Activated CD4-positive, alpha-beta T cell treated with anti-CD3 and anti-CD28 coated beads, Interleukin-2, amount 10 ng/mL, durations not matched to agents 24 days and 14 days (primary cell): ENCODE measurements around the gene EYA4. TPM values are rescaled to one million over a fixed set of nuclear protein-coding genes. Genes with fewer than 3 reads are reported as not detected.
"Not testable (repeated sequence)": the region's sequence is repeated elsewhere in the genome, so short reads cannot be mapped to it uniquely, and the experiment has no call there.

Source experiments
- DNase-seq: peaks from one replicate; pipeline ENCODE4 v3.0.0; 2022
- H3K27ac Mint-ChIP-seq: one replicate; pipeline ENCODE4 v1.8.0; 2022; ENCODE audit warnings: mild to moderate bottlenecking, mixed read lengths
- H3K27me3 Mint-ChIP-seq: one replicate; pipeline ENCODE4 v1.8.0; 2022; ENCODE audit warnings: mixed read lengths
- H3K36me3 Mint-ChIP-seq: one replicate; pipeline ENCODE4 v1.8.0; 2022; ENCODE audit warnings: low read depth, mild to moderate bottlenecking, mixed read lengths
- H3K4me1 Mint-ChIP-seq: one replicate; pipeline ENCODE4 v1.8.0; 2021; ENCODE audit warnings: mixed read lengths
- H3K4me3 Mint-ChIP-seq: one replicate; pipeline ENCODE4 v1.8.0; 2022; ENCODE audit warnings: mild to moderate bottlenecking, moderate library complexity, mixed read lengths
- H3K9me3 Mint-ChIP-seq: one replicate; pipeline ENCODE4 v1.8.0; 2021; ENCODE audit warnings: mixed read lengths
- intact Hi-C: fragments of 100-400 bp; cut with micrococcal nuclease; formaldehyde crosslinking; loops from one replicate; pipeline ENCODE4 v1.15.1; 2023
- total RNA-seq: library from RNA; stranded (reverse); gene quantifications from 2 replicates; pipeline ENCODE4 v1.2.3, GENCODE V29; 2022

The EYA4 gene
- total RNA-seq, 1 donor from 2014 or later: not detected

GRCh38 chr6:133548423-133549159 lies 307.4 kb downstream of the EYA4 start:
- Mint-ChIP-seq H3K36me3 (no peaks in the 10 kb centered on the region), H3K4me3 (no peak overlapping the region), H3K4me1 (no peaks in the 10 kb centered on the region), H3K27ac (no peak overlapping the region), H3K27me3 (no peaks in the 10 kb centered on the region), H3K9me3 (no peaks in the 10 kb centered on the region)
- intact Hi-C loops: no loop called here
- DNase-seq: peak; percentile 14

GRCh38 chr6:133549371-133549801 lies 308.2 kb downstream of the EYA4 start:
- no peaks in the 10 kb centered on the region for H3K4me1 Mint-ChIP-seq
- intact Hi-C loops: no loop called here
- H3K27me3 Mint-ChIP-seq: no peaks in the 10 kb centered on the region
- H3K9me3 Mint-ChIP-seq: no peaks in the 10 kb centered on the region
- DNase-seq: peak; percentile 25
- no peak overlapping the region for H3K4me3 Mint-ChIP-seq
- H3K36me3 Mint-ChIP-seq: no peaks in the 10 kb centered on the region
- no peak overlapping the region for H3K27ac Mint-ChIP-seq

- intact Hi-C loops: loop anchor here (5.0 to 10.0 kb wide), 4 partner anchors 365 to 1018 kb away; no protein-coding TSS in a partner anchor
- Mint-ChIP-seq H3K27ac (no peak overlapping the region), H3K9me3 (no peaks in the 10 kb centered on the region), H3K4me1 (no peaks in the 10 kb centered on the region), H3K36me3 (no peaks in the 10 kb centered on the region), H3K27me3 (no peaks in the 10 kb centered on the region), H3K4me3 (no peak overlapping the region)
- DNase-seq: no peak
Measured at GRCh38 chr6:133550026-133550425, 308.9 kb downstream of the EYA4 start.

GRCh38 chr6:133551436-133551835 lies 310.3 kb downstream of the EYA4 start:
- H3K4me1 Mint-ChIP-seq: no peaks in the 10 kb centered on the region
- peak; percentile 27 for DNase-seq
- H3K27me3 Mint-ChIP-seq: no peaks in the 10 kb centered on the region
- H3K36me3 Mint-ChIP-seq: no peaks in the 10 kb centered on the region
- intact Hi-C loops: loop anchor here (5.0 to 10.0 kb wide), 4 partner anchors 367 to 1019 kb away; no protein-coding TSS in a partner anchor
- no peak overlapping the region for H3K4me3 Mint-ChIP-seq
- H3K27ac Mint-ChIP-seq: no peak overlapping the region
- no peaks in the 10 kb centered on the region for H3K9me3 Mint-ChIP-seq

- intact Hi-C loops: loop anchor here (5.0 to 10.0 kb wide), 4 partner anchors 367 to 1020 kb away; no protein-coding TSS in a partner anchor
- Mint-ChIP-seq H3K36me3 (no peaks in the 10 kb centered on the region), H3K9me3 (no peaks in the 10 kb centered on the region), H3K4me1 (no peaks in the 10 kb centered on the region), H3K4me3 (no peak overlapping the region), H3K27ac (no peak overlapping the region), H3K27me3 (no peaks in the 10 kb centered on the region)
- peak; percentile 24 for DNase-seq
Measured at GRCh38 chr6:133551847-133552341, 310.7 kb downstream of the EYA4 start.

- H3K4me3 Mint-ChIP-seq: no peak overlapping the region
- intact Hi-C loops: loop anchor here (5.0 to 10.0 kb wide), 4 partner anchors 369 to 1021 kb away; no protein-coding TSS in a partner anchor
- H3K9me3 Mint-ChIP-seq: no peaks in the 10 kb centered on the region
- H3K27ac Mint-ChIP-seq: no peak overlapping the region
- DNase-seq: peak; percentile 75
- H3K27me3 Mint-ChIP-seq: no peaks in the 10 kb centered on the region
- no peaks in the 10 kb centered on the region for H3K36me3 Mint-ChIP-seq
- no peaks in the 10 kb centered on the region for H3K4me1 Mint-ChIP-seq
Measured at GRCh38 chr6:133553652-133554051, 312.5 kb downstream of the EYA4 start.

GRCh38 chr6:133554121-133554520 lies 313.0 kb downstream of the EYA4 start:
- H3K27me3 Mint-ChIP-seq, H3K27ac Mint-ChIP-seq, H3K4me3 Mint-ChIP-seq, H3K36me3 Mint-ChIP-seq, H3K4me1 Mint-ChIP-seq, H3K9me3 Mint-ChIP-seq: not testable (repeated sequence)
- peak; percentile 26 for DNase-seq
- intact Hi-C loops: loop anchor here (5.0 to 10.0 kb wide), 4 partner anchors 369 to 1022 kb away; no protein-coding TSS in a partner anchor

GRCh38 chr6:133555685-133556084 lies 314.5 kb downstream of the EYA4 start:
- no peaks in the 10 kb centered on the region for H3K4me1 Mint-ChIP-seq
- no peak for DNase-seq
- H3K27me3 Mint-ChIP-seq: no peaks in the 10 kb centered on the region
- H3K4me3 Mint-ChIP-seq: no peak overlapping the region
- H3K27ac Mint-ChIP-seq: no peak overlapping the region
- no peaks in the 10 kb centered on the region for H3K36me3 Mint-ChIP-seq
- intact Hi-C loops: loop anchor here (10.0 kb wide), 1 partner anchor 371 kb away; no protein-coding TSS in a partner anchor
- no peaks in the 10 kb centered on the region for H3K9me3 Mint-ChIP-seq

- H3K4me1 Mint-ChIP-seq: no peaks in the 10 kb centered on the region
- H3K36me3 Mint-ChIP-seq: no peaks in the 10 kb centered on the region
- intact Hi-C loops: loop anchor here (10.0 kb wide), 1 partner anchor 375 kb away; no protein-coding TSS in a partner anchor
- peaks cover 2% of the 10 kb centered on the region for H3K27me3 Mint-ChIP-seq
- DNase-seq: no peak
- no peak overlapping the region for H3K27ac Mint-ChIP-seq
- no peaks in the 10 kb centered on the region for H3K9me3 Mint-ChIP-seq
- H3K4me3 Mint-ChIP-seq: no peak overlapping the region
Measured at GRCh38 chr6:133559926-133560325, 318.8 kb downstream of the EYA4 start.

GRCh38 chr6:133567636-133568035 lies 326.5 kb downstream of the EYA4 start:
- peaks cover 6% of the 10 kb centered on the region for H3K4me1 Mint-ChIP-seq
- no peaks in the 10 kb centered on the region for H3K36me3 Mint-ChIP-seq
- H3K4me3 Mint-ChIP-seq: no peak overlapping the region
- H3K9me3 Mint-ChIP-seq: no peaks in the 10 kb centered on the region
- DNase-seq: no peak
- intact Hi-C loops: loop anchor here (2.0 kb wide), 1 partner anchor 529 kb away; no protein-coding TSS in a partner anchor
- peaks cover 16% of the 10 kb centered on the region for H3K27me3 Mint-ChIP-seq
- H3K27ac Mint-ChIP-seq: no peak overlapping the region

- Mint-ChIP-seq H3K9me3 (no peaks in the 10 kb centered on the region), H3K27ac (no peak overlapping the region), H3K36me3 (no peaks in the 10 kb centered on the region), H3K4me3 (peak overlapping the region; percentile 74), H3K4me1 (peaks cover 6% of the 10 kb centered on the region), H3K27me3 (peaks cover 14% of the 10 kb centered on the region)
- intact Hi-C loops: loop anchor here (1.0 to 2.0 kb wide), 2 partner anchors 347 to 528 kb away; no protein-coding TSS in a partner anchor
- peak; percentile 78 for DNase-seq
Measured at GRCh38 chr6:133568970-133569889, 328.1 kb downstream of the EYA4 start.

- DNase-seq: no peak
- Mint-ChIP-seq H3K27ac (no peak overlapping the region), H3K36me3 (no peaks in the 10 kb centered on the region), H3K27me3 (peaks cover 18% of the 10 kb centered on the region), H3K4me3 (no peak overlapping the region), H3K9me3 (no peaks in the 10 kb centered on the region), H3K4me1 (peaks cover 6% of the 10 kb centered on the region)
- intact Hi-C loops: no loop called here
Measured at GRCh38 chr6:133571681-133572080, 330.5 kb downstream of the EYA4 start.

GRCh38 chr6:133577851-133578250 lies 336.7 kb downstream of the EYA4 start:
- Mint-ChIP-seq H3K27me3 (peaks cover 4% of the 10 kb centered on the region), H3K36me3 (no peaks in the 10 kb centered on the region), H3K9me3 (no peaks in the 10 kb centered on the region), H3K4me3 (no peak overlapping the region), H3K27ac (no peak overlapping the region), H3K4me1 (no peaks in the 10 kb centered on the region)
- intact Hi-C loops: no loop called here
- no peak for DNase-seq
